Heart left ventricle (tissue), 13 donors: ENCODE measurements around the gene CD81.

Experiments
- POLR2A ChIP-seq, 2 donors: fragments of 450-650 bp; IDR thresholded peaks; one replicate each; pipeline ENCODE4 v1.6.1; 2017; ENCODE audit warnings: antibody characterized with exemption in 2 of 2, mild to moderate bottlenecking in 2 of 2, moderate library complexity in 2 of 2
- TF ChIP-seq, protein P1 (sequence below), 12 donors: fragments of 200-600 bp; sonication (generic) in 4 of 12; IDR thresholded peaks; one replicate each; pipeline versions ENCODE4 v1.5.0 to v1.8.0; 2018 to 2022; ENCODE audit warnings: antibody characterized with exemption in 12 of 12, mild to moderate bottlenecking in 5 of 12
- donor health status: ischemic (EF 13 %, LVEDD 7.1; RV severe dilation, severe dysfunction).
- donor health status: DM: no; HTN: yes; CAD: no.
- donor health status: DM: no; HTN: no; CAD: no.
- donor health status: ischemic (EF 25% LVEDD 6.9; RV normal size, moderate dysfunction).
- donor health status: ischemic (EF 25% LVEDD 5.7; RV mildly dilated, moderate dysfunction).
- donor health status: ischemic (EF 35%, LVEDD 5.7; RV mildly dilated, moderate dysfunction).
- donor health status: nonischemic (EF 11% LVEDD 7.7; RV severe dilation, severe dysfunction).
- donor health status: DM: yes; HTN: yes; CAD: no.
- donor health status: PGD.
- donor health status: ischemic (EF 29% LVEDD 5.4; RV normal size, mild dysfunction).
- donor health status: nonischemic (EF 23%, LVEDD 6.1; RV moderate dilation, normal function).

- TF ChIP-seq, protein P1, sequence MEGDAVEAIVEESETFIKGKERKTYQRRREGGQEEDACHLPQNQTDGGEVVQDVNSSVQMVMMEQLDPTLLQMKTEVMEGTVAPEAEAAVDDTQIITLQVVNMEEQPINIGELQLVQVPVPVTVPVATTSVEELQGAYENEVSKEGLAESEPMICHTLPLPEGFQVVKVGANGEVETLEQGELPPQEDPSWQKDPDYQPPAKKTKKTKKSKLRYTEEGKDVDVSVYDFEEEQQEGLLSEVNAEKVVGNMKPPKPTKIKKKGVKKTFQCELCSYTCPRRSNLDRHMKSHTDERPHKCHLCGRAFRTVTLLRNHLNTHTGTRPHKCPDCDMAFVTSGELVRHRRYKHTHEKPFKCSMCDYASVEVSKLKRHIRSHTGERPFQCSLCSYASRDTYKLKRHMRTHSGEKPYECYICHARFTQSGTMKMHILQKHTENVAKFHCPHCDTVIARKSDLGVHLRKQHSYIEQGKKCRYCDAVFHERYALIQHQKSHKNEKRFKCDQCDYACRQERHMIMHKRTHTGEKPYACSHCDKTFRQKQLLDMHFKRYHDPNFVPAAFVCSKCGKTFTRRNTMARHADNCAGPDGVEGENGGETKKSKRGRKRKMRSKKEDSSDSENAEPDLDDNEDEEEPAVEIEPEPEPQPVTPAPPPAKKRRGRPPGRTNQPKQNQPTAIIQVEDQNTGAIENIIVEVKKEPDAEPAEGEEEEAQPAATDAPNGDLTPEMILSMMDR (IDR thresholded peaks at IDR 0.05) = no peak
- TF ChIP-seq POLR2A (IDR thresholded peaks at IDR 0.05) = no peak
Measured at GRCh38 chr11:2374456-2375201, 2.5 kb upstream of the CD81 start.
